CD4-positive, alpha-beta T cell treated with Interleukin-1 beta for 1 hour (primary cell): ENCODE data around the gene ZNF629.

ENCODE experiments used
- DNase-seq, 2 donors: peaks; one replicate each; pipeline ENCODE4 v3.0.0-alpha.2; 2020 to 2022

ZNF629 gene

GRCh38 chr16:30785126-30786106 lies 1.6 kb downstream of the ZNF629 start:
- no peak for DNase-seq

GRCh38 chr16:30784215-30784614 lies 2.8 kb downstream of the ZNF629 start:
- DNase-seq = no peak

GRCh38 chr16:30783280-30784109 lies 3.5 kb downstream of the ZNF629 start:
- no peak for DNase-seq

GRCh38 chr16:30782486-30783279 lies 4.3 kb downstream of the ZNF629 start:
- DNase-seq = no peak

- DNase-seq = no peak
Observed at GRCh38 chr16:30780549-30780948, 6.5 kb downstream of the ZNF629 start.

GRCh38 chr16:30780021-30780420 lies 7.0 kb downstream of the ZNF629 start:
- no peak for DNase-seq

- no peak for DNase-seq
Observed at GRCh38 chr16:30779596-30779995, 7.4 kb downstream of the ZNF629 start.

- DNase-seq = no peak
Observed at GRCh38 chr16:30778549-30779244, 8.3 kb downstream of the ZNF629 start.

- DNase-seq = no peak
Observed at GRCh38 chr16:30777591-30778297, 9.3 kb downstream of the ZNF629 start.

GRCh38 chr16:30775392-30776188 lies 11.4 kb downstream of the ZNF629 start:
- peak; percentile 53 to 65 for DNase-seq

GRCh38 chr16:30775131-30775391 lies 11.9 kb downstream of the ZNF629 start:
- no peak for DNase-seq

- DNase-seq = no peak
Observed at GRCh38 chr16:30774367-30775130, 12.5 kb downstream of the ZNF629 start.

- DNase-seq = no peak
Observed at GRCh38 chr16:30773826-30774225, 13.2 kb downstream of the ZNF629 start.

- DNase-seq = no peak
Observed at GRCh38 chr16:30771726-30772125, 15.3 kb downstream of the ZNF629 start.

- no peak for DNase-seq
Observed at GRCh38 chr16:30769379-30770089, 17.5 kb downstream of the ZNF629 start.

- DNase-seq = no peak
Observed at GRCh38 chr16:30768583-30769181, 18.3 kb downstream of the ZNF629 start.

GRCh38 chr16:30767767-30768465 lies 19.1 kb downstream of the ZNF629 start:
- DNase-seq = peak; percentile 57 to 61

GRCh38 chr16:30766933-30767284 lies 20.1 kb downstream of the ZNF629 start:
- DNase-seq = no peak
